Heart right ventricle (tissue), 16 donors: ENCODE results near the gene RAB3IL1. TPM values are rescaled to one million over a fixed set of nuclear protein-coding genes. Genes with fewer than 3 reads are reported as not detected.

Experiments
- ATAC-seq, 8 donors: fragments of 200-7000 bp; cut with Tn5 transposase; one replicate each; pipeline ENCODE4 v1.9.1; 2020; ENCODE audit warnings: mild to moderate bottlenecking in 8 of 8, moderate library complexity in 8 of 8, moderate number of reproducible peaks in 1 of 8
- DNase-seq, 2 donors: peaks; one replicate each; pipeline ENCODE4 v3.0.0-alpha.2; 2020
- H3K27ac ChIP-seq, 10 donors: fragments of 200-600 bp; sonication (generic) in 2 of 10; one replicate each; pipeline versions ENCODE4 v1.5.0 to v1.8.0; 2020 to 2022; ENCODE audit warnings: mild to moderate bottlenecking in 3 of 10
- H3K27me3 ChIP-seq, 7 donors: fragments of 200-600 bp; one replicate each; pipeline ENCODE4 v1.8.0; 2021 to 2022; ENCODE audit warnings: mild to moderate bottlenecking in 2 of 7
- H3K36me3 ChIP-seq, 9 donors: fragments of 200-600 bp; sonication (generic) in 1 of 9; one replicate each; pipeline versions ENCODE4 v1.5.0 to v1.8.0; 2020 to 2022; ENCODE audit warnings: mild to moderate bottlenecking in 2 of 9
- H3K4me1 ChIP-seq, 9 donors: fragments of 200-600 bp; sonication (generic) in 1 of 9; one replicate each; pipeline versions ENCODE4 v1.5.0 to v1.8.0; 2020 to 2022; ENCODE audit warnings: mild to moderate bottlenecking in 4 of 9
- H3K4me3 ChIP-seq, 10 donors: fragments of 200-600 bp; sonication (generic) in 2 of 10; one replicate each; pipeline versions ENCODE4 v1.5.0 to v1.8.0; 2020 to 2022; ENCODE audit warnings: mild to moderate bottlenecking in 7 of 10, moderate library complexity in 2 of 10
- H3K9me3 ChIP-seq, 11 donors: fragments of 200-600 bp in 10 of 11; sonication (generic) in 2 of 11; one replicate each; pipeline versions ENCODE4 v1.5.0 to v1.8.0; 2013 to 2022; ENCODE audit warnings: mild to moderate bottlenecking in 2 of 11, control low read depth in 1 of 11, moderate library complexity in 1 of 11
- CTCF ChIP-seq, 9 donors: fragments of 200-600 bp; sonication (generic) in 2 of 9; IDR thresholded peaks; one replicate each; pipeline versions ENCODE4 v1.5.0 to v1.8.0; 2021 to 2022; ENCODE audit warnings: antibody characterized with exemption in 9 of 9, mild to moderate bottlenecking in 5 of 9, moderate library complexity in 1 of 9
- WGBS, 2 donors: extraction: QIAGEN DNeasy Blood & Tissue Kit; methylation state at CpG; one replicate each; pipeline ENCODE4 v1.1.7; 2013; ENCODE audit warnings: inconsistent platforms in 1 of 2; 5-methylcytosine and 5-hydroxymethylcytosine counted together
- intact Hi-C, 10 donors: fragments of 100-400 bp; cut with DNase I; formaldehyde crosslinking; loops; one replicate each; pipeline versions ENCODE4 v1.11.1 to v1.14.2; 2022
- polyA plus RNA-seq, 2 donors: library from polyadenylated mRNA; stranded (reverse); fragments of 200-250 nt; gene quantifications; one replicate each; pipeline ENCODE4 v1.2.3, GENCODE V29; 2013
- total RNA-seq, 10 donors: library from RNA; stranded (reverse); fragmentation: NEBNext Ultra II Directional in 3 of 10; extraction: Animal tissue kit (Norgen Biotek cat#: 25700) in 3 of 10; gene quantifications; one replicate each; pipeline versions ENCODE4 v1.2.1 to v1.2.4, GENCODE V29; 2021 to 2023
- donor health status: Arrhythmogenic right ventricular cardiomyopathy.
- donor health status: ischemic (EF 13 %, LVEDD 7.1; RV severe dilation, severe dysfunction).
- donor health status: healthy with polysubstance abuse.
- donor health status: DM: no; HTN: yes; CAD: no.
- donor health status: DM: no; HTN: no; CAD: no.
- donor health status: ischemic (EF 25% LVEDD 6.9; RV normal size, moderate dysfunction).
- donor health status: ischemic (EF 25% LVEDD 5.7; RV mildly dilated, moderate dysfunction).
- donor health status: healthy.
- donor health status: DM: yes; HTN: yes; CAD: no.
- donor health status: Ischemic cardiomyopathy.
- donor health status: ischemic (EF 35%, LVEDD 5.7; RV mildly dilated, moderate dysfunction).
- donor health status: nonischemic (EF 11% LVEDD 7.7; RV severe dilation, severe dysfunction).
- donor health status: DM: yes; HTN: yes; CAD: no.
- donor health status: PGD.
- donor health status: ischemic (EF 29% LVEDD 5.4; RV normal size, mild dysfunction).
- donor health status: nonischemic (EF 23%, LVEDD 6.1; RV moderate dilation, normal function).

The RAB3IL1 gene
- total and polyA plus RNA-seq, 12 donors: 3.7 to 11.1 (median 7.5) TPM

- no peak overlapping the region for H3K4me3 ChIP-seq
- WGBS, 2 donors: 79 to 87% methylated on average over 2 of the region's 2 CpGs
- no peaks in the 10 kb centered on the region for H3K36me3 ChIP-seq
These were observed 18.5 kb upstream of the RAB3IL1 start for GRCh38 chr11:61935861-61936260.

GRCh38 chr11:61930933-61931332 is 13.6 kb upstream of the RAB3IL1 start:
- no peak overlapping the region for H3K4me3 ChIP-seq
- no peak for TF ChIP-seq CTCF (IDR thresholded peaks at IDR 0.05)
- no peak for ATAC-seq
- H3K9me3 ChIP-seq: peaks cover 0 to 6% (median 0%) of the 10 kb centered on the region in 11 donors
- intact Hi-C loops: no loop called here
- H3K27me3 ChIP-seq: peaks cover 0 to 4% (median 0%) of the 10 kb centered on the region in 7 donors
- H3K36me3 ChIP-seq: no peaks in the 10 kb centered on the region
- no peak overlapping the region for H3K27ac ChIP-seq
- 91 to 93% methylated on average over 3 of the region's 3 CpGs for WGBS, 2 donors
- no peaks in the 10 kb centered on the region for H3K4me1 ChIP-seq
- no peak for DNase-seq

More at GRCh38 chr11:61935861-61936260, 18.5 kb upstream of the RAB3IL1 start:
- DNase-seq: no peak
- TF ChIP-seq CTCF (IDR thresholded peaks at IDR 0.05): no peak
- Histone ChIP-seq H3K9me3 (peaks cover 0 to 29% (median 9%) of the 10 kb centered on the region in 11 donors), H3K27ac (no peak overlapping the region), H3K4me1 (no peaks in the 10 kb centered on the region), H3K27me3 (peaks cover 0 to 4% (median 0%) of the 10 kb centered on the region in 7 donors)
- intact Hi-C loops: no loop called here
- ATAC-seq: no peak

GRCh38 chr11:61928606-61929005 is 11.2 kb upstream of the RAB3IL1 start:
- no peak for DNase-seq
- H3K4me3 ChIP-seq: no peak overlapping the region
- H3K9me3 ChIP-seq: no peaks in the 10 kb centered on the region
- TF ChIP-seq CTCF (IDR thresholded peaks at IDR 0.05): no peak
- H3K4me1 ChIP-seq: peaks cover 0 to 11% (median 9%) of the 10 kb centered on the region in 9 donors
- peaks cover 0 to 4% (median 0%) of the 10 kb centered on the region in 7 donors for H3K27me3 ChIP-seq
- no peak for ATAC-seq
- H3K27ac ChIP-seq: no peak overlapping the region
- no peaks in the 10 kb centered on the region for H3K36me3 ChIP-seq
- intact Hi-C loops: no loop called here

GRCh38 chr11:61927501-61927900 is 10.1 kb upstream of the RAB3IL1 start:
- peaks cover 9 to 22% (median 20%) of the 10 kb centered on the region in 9 donors for H3K4me1 ChIP-seq
- intact Hi-C loops: no loop called here
- H3K9me3 ChIP-seq: no peaks in the 10 kb centered on the region
- TF ChIP-seq CTCF (IDR thresholded peaks at IDR 0.05): no peak
- peaks cover 0 to 4% (median 0%) of the 10 kb centered on the region in 7 donors for H3K27me3 ChIP-seq
- no peak overlapping the region for H3K4me3 ChIP-seq
- 93 to 100% methylated on average over 1 of the region's 1 CpG for WGBS, 2 donors
- H3K36me3 ChIP-seq: no peaks in the 10 kb centered on the region
- no peak overlapping the region for H3K27ac ChIP-seq
- ATAC-seq: no peak
- no peak for DNase-seq
